ENCODE results near the gene CYTH3.

The CYTH3 gene

DNA sequence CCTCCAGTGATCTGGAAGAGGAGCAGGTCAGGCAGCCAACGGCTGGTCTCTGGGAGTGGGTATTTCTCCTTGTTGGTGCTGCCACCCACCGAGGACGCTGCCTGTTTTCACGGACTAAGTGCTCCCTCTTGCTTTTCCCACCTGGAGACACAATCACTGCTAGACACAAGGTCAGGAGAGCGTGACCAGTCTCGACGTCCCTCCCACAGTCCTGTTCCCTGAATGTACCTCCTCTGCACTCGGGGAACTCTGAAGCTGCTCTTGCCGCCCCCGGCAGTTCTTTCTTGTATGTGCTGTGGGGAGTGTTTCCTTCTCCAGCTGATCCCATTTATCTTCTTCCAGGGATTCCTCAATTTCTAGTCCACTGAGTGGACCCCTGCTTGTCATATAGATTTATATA, 89.4 kb downstream of the CYTH3 start:
- no peak for DNase-seq (ENCODE audit: extremely low read depth, low read depth)

DNA sequence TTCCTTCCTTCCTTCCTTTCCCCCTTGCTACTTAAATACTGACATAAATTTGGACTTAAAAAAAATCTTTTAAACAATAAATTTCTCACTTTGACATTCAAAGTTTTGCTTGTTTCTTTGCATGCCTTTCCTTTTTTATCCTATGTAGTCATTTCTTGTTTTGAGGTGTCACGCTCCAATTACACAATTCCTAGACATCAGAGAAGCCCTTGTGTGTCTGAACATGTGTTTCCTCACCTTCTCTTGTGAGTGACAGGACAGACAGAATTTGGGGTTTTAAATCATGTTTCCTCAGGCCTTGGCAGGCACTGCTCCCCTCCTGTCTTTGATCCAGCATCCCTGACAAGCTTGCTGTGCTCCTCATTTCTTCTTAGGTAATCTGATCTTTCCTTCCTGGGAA, 91.3 kb downstream of the CYTH3 start:
- TF ChIP-seq, protein P1, sequence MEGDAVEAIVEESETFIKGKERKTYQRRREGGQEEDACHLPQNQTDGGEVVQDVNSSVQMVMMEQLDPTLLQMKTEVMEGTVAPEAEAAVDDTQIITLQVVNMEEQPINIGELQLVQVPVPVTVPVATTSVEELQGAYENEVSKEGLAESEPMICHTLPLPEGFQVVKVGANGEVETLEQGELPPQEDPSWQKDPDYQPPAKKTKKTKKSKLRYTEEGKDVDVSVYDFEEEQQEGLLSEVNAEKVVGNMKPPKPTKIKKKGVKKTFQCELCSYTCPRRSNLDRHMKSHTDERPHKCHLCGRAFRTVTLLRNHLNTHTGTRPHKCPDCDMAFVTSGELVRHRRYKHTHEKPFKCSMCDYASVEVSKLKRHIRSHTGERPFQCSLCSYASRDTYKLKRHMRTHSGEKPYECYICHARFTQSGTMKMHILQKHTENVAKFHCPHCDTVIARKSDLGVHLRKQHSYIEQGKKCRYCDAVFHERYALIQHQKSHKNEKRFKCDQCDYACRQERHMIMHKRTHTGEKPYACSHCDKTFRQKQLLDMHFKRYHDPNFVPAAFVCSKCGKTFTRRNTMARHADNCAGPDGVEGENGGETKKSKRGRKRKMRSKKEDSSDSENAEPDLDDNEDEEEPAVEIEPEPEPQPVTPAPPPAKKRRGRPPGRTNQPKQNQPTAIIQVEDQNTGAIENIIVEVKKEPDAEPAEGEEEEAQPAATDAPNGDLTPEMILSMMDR (IDR thresholded peaks at IDR 0.05; ENCODE audit: low read depth, low read length), result no peak
- no peak for DNase-seq (ENCODE audit: extremely low read depth, low read depth)

More for the DNA sequence above, 89.4 kb downstream of the CYTH3 start:
- TF ChIP-seq, protein P1 (IDR thresholded peaks at IDR 0.05; ENCODE audit: low read depth, low read length), result no peak

GRCh38 chr7:6180344-6180725, 92.1 kb downstream of the CYTH3 start:
- TF ChIP-seq, protein P1 (IDR thresholded peaks at IDR 0.05; ENCODE audit: low read depth, low read length), result no peak
- DNase-seq (ENCODE audit: extremely low read depth, low read depth), result no peak

GRCh38 chr7:6179620-6180343, 92.6 kb downstream of the CYTH3 start:
- no peak for DNase-seq (ENCODE audit: extremely low read depth, low read depth)
- TF ChIP-seq, protein P1 (IDR thresholded peaks at IDR 0.05; ENCODE audit: low read depth, low read length), result no peak

GRCh38 chr7:6178298-6179029, 94.0 kb downstream of the CYTH3 start:
- TF ChIP-seq, protein P1 (IDR thresholded peaks at IDR 0.05; ENCODE audit: low read depth, low read length), result no peak
- DNase-seq (ENCODE audit: extremely low read depth, low read depth), result no peak

DNA sequence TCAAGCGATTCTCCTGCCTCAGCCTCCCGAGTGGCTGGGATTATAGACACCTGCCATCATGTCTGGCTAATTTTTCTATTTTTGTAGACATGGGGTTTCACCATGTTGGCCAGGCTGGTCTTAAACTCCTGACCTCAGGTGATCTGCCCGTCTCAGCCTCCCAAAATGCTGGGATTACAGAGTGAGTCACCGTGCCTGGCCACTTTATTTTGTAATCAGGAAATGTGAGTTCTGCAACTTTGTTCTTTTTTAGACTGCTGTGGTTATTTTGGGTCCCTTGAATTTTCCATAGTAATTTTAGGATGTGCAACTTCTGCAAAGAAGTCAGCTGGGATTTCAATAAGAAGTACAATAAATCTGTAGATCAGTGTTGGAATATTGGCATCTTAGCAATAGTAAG, 96.8 kb downstream of the CYTH3 start:
- peak; percentile 22 for DNase-seq (ENCODE audit: extremely low read depth, low read depth)
- TF ChIP-seq, protein P1 (IDR thresholded peaks at IDR 0.05; ENCODE audit: low read depth, low read length), result no peak

- TF ChIP-seq, protein P1 (IDR thresholded peaks at IDR 0.05; ENCODE audit: low read depth, low read length), result no peak
- no peak for DNase-seq (ENCODE audit: extremely low read depth, low read depth)
Measured at GRCh38 chr7:6172910-6173295, 99.5 kb downstream of the CYTH3 start.

Measured in AG09319 (cell line).